Left colon (tissue), 2 donors: ENCODE results near the gene INCA1. TPM values are rescaled to one million over a fixed set of nuclear protein-coding genes. Genes with fewer than 3 reads are reported as not detected.
A peak's percentile ranks its signal among the peaks of the same experiment; 100 is the strongest.

Source experiments
- ATAC-seq: fragments of 200-7000 bp; cut with Tn5 transposase; one replicate; pipeline ENCODE4 v1.9.1; 2020; ENCODE audit warnings: mild to moderate bottlenecking, moderate library complexity
- DNase-seq, 2 donors: peaks; one replicate each; pipeline ENCODE4 v3.0.0-alpha.2; 2020
- intact Hi-C, 2 donors: fragments of 100-400 bp; cut with DNase I in 1 of 2; cut with micrococcal nuclease in 1 of 2; formaldehyde crosslinking; loops; one replicate each; pipeline versions ENCODE4 v1.11.2 to v1.14.0; 2022; cut with DNase I, micrococcal nuclease
- total RNA-seq, 2 donors: library from RNA; stranded (reverse); fragmentation: NEBNext Ultra II Directional; extraction: Animal tissue kit (Norgen Biotek cat#: 25700); gene quantifications; one replicate each; pipeline ENCODE4 v1.2.1, GENCODE V29; 2021
- donor health status: DM: no; HTN: no; CAD: no.
- donor health status: DM: yes; HTN: yes; CAD: no.

The INCA1 gene
- total RNA-seq, 2 donors from 2014 or later, result 1.9 TPM

GRCh38 chr17:4956493-4957061, 40.7 kb downstream of the INCA1 start:
- DNase-seq, result peak in 1 of 2 donors; percentile 57
- no peak for ATAC-seq

GRCh38 chr17:4955091-4955490, 42.2 kb downstream of the INCA1 start:
- ATAC-seq (no peak), DNase-seq (no peak)
- intact Hi-C loops, result no loop called here

More at GRCh38 chr17:4956493-4957061, 40.7 kb downstream of the INCA1 start:
- intact Hi-C loops, result no loop called here

DNA sequence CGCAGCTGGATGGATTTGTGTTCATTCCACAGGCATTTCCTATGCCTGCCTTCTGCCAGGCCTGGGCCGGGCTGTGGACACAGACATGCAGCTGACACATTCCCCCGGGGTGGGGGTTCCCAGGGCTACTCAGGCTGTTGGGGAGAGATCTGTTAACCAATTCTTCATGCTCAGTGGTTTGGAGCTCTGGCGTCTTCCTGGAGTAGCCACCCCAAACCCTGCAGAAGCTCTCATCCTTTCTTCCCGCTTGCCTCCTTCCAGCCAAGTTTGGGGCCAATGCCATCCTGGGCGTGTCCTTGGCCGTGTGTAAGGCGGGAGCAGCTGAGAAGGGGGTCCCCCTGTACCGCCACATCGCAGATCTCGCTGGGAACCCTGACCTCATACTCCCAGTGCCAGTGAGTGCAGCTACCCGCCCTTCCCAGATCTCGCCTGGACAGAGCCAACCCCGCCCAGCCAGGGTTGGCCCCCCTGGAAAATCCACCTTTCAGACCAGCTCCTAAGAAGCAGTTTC, 43.8 kb downstream of the INCA1 start:
- DNase-seq (no peak), ATAC-seq (no peak)
- intact Hi-C loops, result no loop called here

DNA sequence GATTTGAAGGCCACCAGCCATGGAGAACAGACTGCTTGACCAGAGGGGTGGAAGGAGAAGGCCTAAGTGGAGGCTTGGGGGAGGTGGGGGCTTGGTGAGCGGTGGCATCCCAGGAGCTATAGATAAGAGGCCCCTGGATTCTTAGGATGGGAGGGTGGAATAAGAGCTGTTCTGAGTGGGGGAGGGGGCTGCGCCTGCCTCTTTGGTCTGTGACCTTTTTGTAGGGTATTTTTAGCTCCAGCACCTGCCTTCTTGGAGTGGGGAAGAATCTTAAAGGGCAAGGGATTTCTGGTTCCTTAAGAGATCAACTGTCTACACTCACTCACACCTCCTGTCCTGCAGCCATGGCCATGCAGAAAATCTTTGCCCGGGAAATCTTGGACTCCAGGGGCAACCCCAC, 45.8 kb downstream of the INCA1 start:
- DNase-seq (no peak), ATAC-seq (no peak)
- intact Hi-C loops, result no loop called here

GRCh38 chr17:4950746-4951204, 46.5 kb downstream of the INCA1 start, which contains the start of gene ENO3:
Gene ENO3 (plus strand): TSS chr17:4951119. CDS start chr17:4951830, 711 bp downstream.
- intact Hi-C loops, result no loop called here
- ATAC-seq, result no peak

DNA sequence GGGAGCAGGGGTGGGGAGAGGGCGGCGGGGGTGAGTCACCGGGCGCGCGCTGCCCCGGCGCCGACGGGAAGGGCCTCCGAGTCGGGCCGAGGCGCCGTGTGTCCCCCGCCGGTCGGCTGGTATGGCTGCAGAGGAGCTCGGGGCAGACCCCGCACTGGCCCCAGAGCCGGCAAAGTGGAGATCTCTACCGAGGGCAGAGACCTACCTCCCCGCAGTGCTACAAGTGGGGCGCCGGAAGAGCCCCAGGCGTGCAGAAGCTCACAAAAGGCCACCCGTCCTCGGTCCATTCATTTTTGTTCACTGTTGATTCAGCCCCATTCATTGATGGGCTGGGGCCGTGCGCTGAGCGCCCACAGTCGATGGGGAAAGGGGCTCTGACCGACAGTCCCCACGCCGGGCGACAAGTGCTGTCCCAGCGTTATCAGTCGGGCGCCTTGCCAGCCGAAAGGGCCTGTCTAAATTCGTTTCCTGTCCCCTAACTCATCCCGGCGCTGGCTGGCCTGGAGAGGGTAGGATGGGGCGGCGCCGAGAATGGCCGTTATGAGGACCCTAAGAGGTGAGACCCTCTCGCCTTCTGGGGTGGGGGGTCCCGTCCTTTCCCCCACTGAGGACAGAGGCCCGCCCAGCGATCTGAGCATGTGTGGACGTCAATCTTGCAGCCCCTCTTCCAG, 47.1 kb downstream of the INCA1 start:
- intact Hi-C loops, result no loop called here
- ATAC-seq, result no peak
- DNase-seq, result peak; percentile 74 to 86

More at GRCh38 chr17:4950746-4951204, 46.5 kb downstream of the INCA1 start, which contains the start of gene ENO3:
- peak in 1 of 2 donors; percentile 50 for DNase-seq

DNA sequence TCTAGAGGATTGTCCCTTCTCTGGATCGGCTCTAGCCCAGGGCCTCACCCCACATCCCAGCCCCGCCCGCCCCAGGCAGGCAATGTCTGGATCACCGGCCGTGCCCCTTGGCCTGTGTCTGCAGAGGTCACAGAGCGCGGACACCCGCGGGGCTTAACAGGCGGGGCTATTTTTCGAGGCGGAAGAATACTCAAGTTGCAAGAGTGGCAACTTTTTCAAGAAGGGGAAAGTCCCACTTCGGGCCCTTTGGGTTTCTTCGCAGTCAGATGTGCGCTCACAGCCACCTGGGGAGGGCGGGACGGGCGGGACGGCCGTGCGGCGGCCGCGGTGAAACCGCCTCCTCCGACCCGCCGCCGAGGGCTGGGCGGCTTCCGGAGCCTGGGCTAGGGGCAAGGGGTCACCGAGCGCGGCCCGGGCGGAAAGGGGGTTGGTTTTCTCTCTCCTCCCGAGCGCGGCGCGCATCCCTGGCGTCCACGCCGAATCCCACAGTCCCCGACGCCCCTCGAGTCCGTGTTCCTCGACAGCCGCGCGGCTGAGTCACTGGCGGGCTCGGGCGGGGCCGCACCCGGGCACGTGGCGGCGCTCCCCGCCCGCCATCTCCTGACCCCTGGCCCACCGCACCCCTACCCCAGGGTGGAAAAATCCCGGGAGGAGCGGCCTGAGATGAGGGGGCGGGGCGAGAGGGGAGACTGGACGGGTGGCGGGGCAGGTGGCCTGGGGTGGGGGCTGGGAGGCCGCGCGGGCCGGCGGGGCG, 47.8 kb downstream of the INCA1 start:
- ATAC-seq (peak; percentile 57), DNase-seq (peak; percentile 90 to 91)
- intact Hi-C loops, result no loop called here

DNA sequence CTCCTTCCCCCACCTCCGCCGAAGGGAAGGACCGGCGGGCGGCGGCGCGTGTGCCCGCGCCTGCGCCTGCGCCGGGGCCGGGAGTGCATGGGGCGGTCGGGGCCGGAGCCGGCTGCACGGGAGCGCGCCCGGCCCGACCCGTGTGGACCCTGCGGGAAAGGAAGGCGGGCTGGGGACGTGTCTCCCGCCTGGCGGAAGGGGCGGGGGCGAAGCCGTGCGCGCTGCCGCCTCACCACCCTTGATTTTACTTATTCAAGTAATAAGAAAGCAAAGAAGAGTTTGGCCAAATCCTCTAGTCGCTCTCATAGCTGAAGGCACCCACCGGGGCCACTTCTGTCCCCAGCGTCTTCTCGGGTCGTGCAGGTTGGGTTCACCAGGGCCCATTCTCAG, 48.4 kb downstream of the INCA1 start:
- ATAC-seq (peak; percentile 57), DNase-seq (peak; percentile 84 to 87)
- intact Hi-C loops, result no loop called here

GRCh38 chr17:4948166-4948930, 49.0 kb downstream of the INCA1 start, which contains the start of gene PFN1:
Gene PFN1 (minus strand): TSS chr17:4948530. CDS start chr17:4948394, 136 bp downstream.
- ATAC-seq (peak; percentile 61), DNase-seq (peak; percentile 91 to 93)
- intact Hi-C loops, result no loop called here

GRCh38 chr17:4947411-4948165, 49.7 kb downstream of the INCA1 start:
- peak; percentile 71 to 86 for DNase-seq
- intact Hi-C loops, result no loop called here
- peak; percentile 53 for ATAC-seq

DNA sequence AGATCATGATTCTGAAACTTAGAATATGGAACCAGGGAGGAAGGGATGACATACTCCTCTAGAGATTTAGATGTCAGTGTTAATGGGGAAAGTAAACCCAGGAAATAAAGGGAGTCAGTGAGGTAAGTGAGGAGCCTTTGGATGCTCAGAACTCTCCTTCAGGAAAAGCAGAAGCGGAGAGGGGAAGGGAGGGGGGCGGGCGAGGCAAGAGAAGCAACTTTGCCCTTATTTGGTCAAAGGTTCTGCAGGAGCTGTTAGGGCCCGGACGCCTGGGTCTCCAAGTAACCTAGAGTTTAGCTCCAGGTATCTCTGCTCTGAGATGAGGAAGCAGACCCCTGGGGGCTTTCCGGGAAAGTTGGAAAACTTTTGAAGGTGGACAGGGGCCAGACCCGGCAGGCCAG, 50.3 kb downstream of the INCA1 start:
- intact Hi-C loops, result no loop called here
- peak in 1 of 2 donors; percentile 39 for DNase-seq

DNA sequence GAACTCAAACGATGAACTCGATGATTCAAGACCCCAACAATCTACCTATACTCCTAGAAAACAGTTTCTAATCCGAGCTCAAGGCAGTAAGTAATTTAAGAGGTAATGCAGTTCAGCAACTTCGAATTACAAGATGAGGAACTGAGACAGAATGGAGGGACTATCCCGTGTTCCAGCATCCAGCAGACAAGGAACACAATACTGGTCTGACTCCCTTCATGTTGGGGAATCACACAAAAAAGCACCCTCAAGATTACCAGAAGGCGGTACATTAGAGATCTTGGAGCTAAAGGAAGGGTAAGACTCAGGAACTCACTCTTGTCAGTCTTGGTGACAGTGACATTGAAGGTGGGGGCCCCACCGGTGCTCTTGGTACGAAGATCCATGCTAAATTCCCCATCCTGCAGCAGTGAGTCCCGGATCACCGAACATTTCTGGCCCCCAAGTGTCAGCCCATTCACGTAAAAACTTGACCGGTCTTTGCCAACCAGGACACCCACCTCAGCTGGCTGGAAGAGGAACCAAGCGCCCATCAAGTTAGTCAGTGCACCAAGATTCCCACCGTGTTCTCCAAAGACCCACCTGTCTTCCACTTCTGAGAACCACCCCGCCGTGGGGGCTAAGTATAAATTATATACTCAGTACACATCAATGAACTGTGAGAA, 50.9 kb downstream of the INCA1 start:
- DNase-seq (no peak), ATAC-seq (no peak)
- intact Hi-C loops, result no loop called here

More for the DNA sequence above, 50.3 kb downstream of the INCA1 start:
- no peak for ATAC-seq

DNA sequence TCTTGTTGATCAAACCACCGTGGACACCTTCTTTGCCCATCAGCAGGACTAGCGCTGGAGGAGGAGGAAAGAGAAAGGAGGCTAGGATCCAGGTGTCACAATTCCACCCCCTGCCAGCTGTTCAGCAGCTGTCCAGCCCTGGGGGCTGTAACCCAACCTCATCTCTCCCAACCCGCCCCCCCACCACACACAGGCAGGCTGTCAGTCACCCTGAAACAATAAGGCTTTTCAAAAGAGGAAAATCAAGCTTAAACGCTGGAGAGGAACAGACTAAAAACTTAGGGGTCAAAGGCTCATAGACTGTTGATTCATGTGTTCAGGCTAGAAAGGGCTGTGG, 51.4 kb downstream of the INCA1 start:
- ATAC-seq, result no peak
- intact Hi-C loops, result no loop called here
- DNase-seq, result no peak

DNA sequence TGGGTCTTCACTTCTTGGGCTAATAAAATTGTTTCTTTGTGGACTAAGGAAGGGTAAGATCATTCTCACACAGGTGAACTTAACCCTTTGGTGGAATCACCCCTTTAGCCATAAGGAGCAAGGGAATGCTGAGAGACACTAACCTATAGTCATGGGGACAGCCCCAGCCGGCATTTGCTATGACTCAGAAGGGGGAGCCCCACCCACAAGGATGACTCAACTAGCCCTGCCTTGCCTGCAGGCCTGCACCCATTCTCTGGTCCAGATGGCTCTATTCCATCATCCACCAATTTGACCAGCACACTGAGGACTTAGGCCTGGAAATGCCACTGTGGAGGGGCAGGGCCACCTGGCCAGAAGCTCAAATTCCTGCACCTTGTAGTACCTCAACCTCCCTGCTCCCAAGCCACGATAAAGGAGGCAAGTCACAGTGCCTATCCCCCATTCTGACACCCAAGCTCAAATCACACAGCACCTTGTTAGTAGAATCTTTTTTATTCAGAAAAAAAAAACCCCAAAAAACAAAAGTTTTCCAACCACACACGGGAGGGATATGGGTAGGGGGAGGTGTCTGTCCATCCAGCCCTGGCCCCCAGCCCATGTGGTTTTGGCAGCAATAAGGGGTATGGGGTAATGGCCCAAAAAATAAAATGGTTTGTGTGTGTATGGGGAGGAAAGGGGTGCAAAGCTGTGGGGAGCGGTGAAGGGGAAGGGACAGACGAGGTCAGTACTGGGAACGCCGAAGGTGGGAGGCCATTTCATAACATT, 52.0 kb downstream of the INCA1 start:
- intact Hi-C loops, result no loop called here
- DNase-seq (peak; percentile 78 to 88), ATAC-seq (peak; percentile 23)

DNA sequence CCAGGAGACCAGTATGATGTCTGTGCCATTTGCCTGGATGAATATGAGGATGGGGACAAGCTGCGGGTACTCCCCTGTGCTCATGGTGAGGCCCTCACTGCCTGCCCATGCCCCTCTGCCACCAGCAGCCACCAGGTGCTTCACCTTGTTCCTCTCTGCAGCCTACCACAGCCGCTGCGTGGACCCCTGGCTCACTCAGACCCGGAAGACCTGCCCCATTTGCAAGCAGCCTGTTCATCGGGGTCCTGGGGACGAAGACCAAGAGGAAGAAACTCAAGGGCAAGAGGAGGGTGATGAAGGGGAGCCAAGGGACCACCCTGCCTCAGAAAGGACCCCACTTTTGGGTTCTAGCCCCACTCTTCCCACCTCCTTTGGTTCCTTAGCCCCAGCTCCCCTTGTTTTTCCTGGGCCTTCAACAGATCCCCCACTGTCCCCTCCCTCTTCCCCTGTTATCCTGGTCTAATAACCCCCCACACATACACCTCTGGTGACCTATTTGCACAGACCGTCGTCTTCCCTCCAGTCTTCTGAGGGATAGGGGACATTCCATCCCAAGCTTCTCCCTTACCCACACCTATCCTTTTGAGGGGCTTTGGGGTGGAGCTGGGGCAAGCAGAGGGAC, 52.7 kb downstream of the INCA1 start:
- intact Hi-C loops, result no loop called here
- no peak for ATAC-seq
- DNase-seq, result no peak

- DNase-seq (no peak), ATAC-seq (no peak)
- intact Hi-C loops, result no loop called here
These were observed 53.2 kb downstream of the INCA1 start for GRCh38 chr17:4944163-4944553.
